Right cardiac atrium (tissue), 5 donors: ENCODE measurements around the gene TEX12. TPM values are rescaled to one million over a fixed set of nuclear protein-coding genes. Genes with fewer than 3 reads are reported as not detected.

Source experiments
- ATAC-seq, 2 donors: fragments of 200-7000 bp; cut with Tn5 transposase; one replicate each; pipeline versions ENCODE4 v1.8.0 to v1.9.1; 2020; ENCODE audit warnings: moderate library complexity in 2 of 2, mild to moderate bottlenecking in 1 of 2
- DNase-seq, 3 donors: peaks; one replicate each; pipeline ENCODE4 v3.0.0-alpha.2; 2020
- H3K27ac ChIP-seq: one replicate; pipeline ENCODE4 v1.5.1; 2013; ENCODE audit warnings: mild to moderate bottlenecking, low read length, control low read depth, moderate library complexity
- H3K27me3 ChIP-seq: one replicate; pipeline ENCODE4 v1.6.1; 2013; ENCODE audit not compliant: control insufficient read depth, insufficient read depth
- H3K4me1 ChIP-seq: one replicate; pipeline ENCODE4 v1.6.1; 2013; ENCODE audit warnings: low read length; ENCODE audit not compliant: control insufficient read depth, insufficient read depth
- H3K4me3 ChIP-seq: one replicate; pipeline ENCODE4 v1.5.1; 2013; ENCODE audit warnings: low read length, control low read depth
- H3K9me3 ChIP-seq: one replicate; pipeline ENCODE4 v1.6.1; 2013; ENCODE audit warnings: low read length; ENCODE audit not compliant: control insufficient read depth
- WGBS: extraction: QIAGEN DNeasy Blood & Tissue Kit; methylation state at CpG from one replicate; pipeline ENCODE4 v1.1.7; 2013; 5-methylcytosine and 5-hydroxymethylcytosine counted together
- intact Hi-C, 4 donors: fragments of 100-400 bp; cut with DNase I; formaldehyde crosslinking; loops; one replicate each; pipeline versions ENCODE4 v1.11.0 to v1.14.0; 2022 to 2023
- polyA plus RNA-seq: library from polyadenylated mRNA; stranded (reverse); fragments of 200-250 nt; gene quantifications from one replicate; pipeline ENCODE4 v1.2.3, GENCODE V29; 2013
- total RNA-seq, 4 donors: library from RNA; stranded (reverse); fragmentation: NEBNext Ultra II Directional; extraction: Animal tissue kit (Norgen Biotek cat#: 25700); gene quantifications; one replicate each; pipeline ENCODE4 v1.2.1, GENCODE V29; 2021
- donor health status: healthy with polysubstance abuse.
- donor health status: DM: no; HTN: yes; CAD: no.
- donor health status: DM: no; HTN: no; CAD: no.
- donor health status: DM: no; HTN: yes; CAD: no; lungs with severe emphysema.
- donor health status: DM: yes; HTN: yes; CAD: no.

Gene TEX12
- total and polyA plus RNA-seq, 5 donors = 0.20 to 1.1 TPM; not detected in 3

GRCh38 chr11:112213753-112214152 lies 46.6 kb downstream of the TEX12 start:
- H3K9me3 ChIP-seq = no peaks in the 10 kb centered on the region
- ATAC-seq (no peak), DNase-seq (no peak)
- H3K27ac ChIP-seq = no peak overlapping the region
- intact Hi-C loops = no loop called here
- no peaks in the 10 kb centered on the region for H3K4me1 ChIP-seq
- no peak overlapping the region for H3K4me3 ChIP-seq
- H3K27me3 ChIP-seq = no peaks in the 10 kb centered on the region
- WGBS = 96% methylated on average over 4 of the region's 4 CpGs

- Histone ChIP-seq H3K27me3 (no peaks in the 10 kb centered on the region), H3K4me3 (no peak overlapping the region), H3K9me3 (no peaks in the 10 kb centered on the region), H3K4me1 (no peaks in the 10 kb centered on the region), H3K27ac (no peak overlapping the region)
- intact Hi-C loops = loop anchor here in 3 of 4 donors (2.0 to 5.0 kb wide), 3 partner anchors 62 to 67 kb away; no protein-coding TSS in a partner anchor
- WGBS = 77% methylated on average over 6 of the region's 6 CpGs
- ATAC-seq = no peak
- DNase-seq = no peak
These were observed 48.4 kb downstream of the TEX12 start for GRCh38 chr11:112215621-112216020.

- H3K4me3 ChIP-seq = no peak overlapping the region
- H3K27me3 ChIP-seq = no peaks in the 10 kb centered on the region
- WGBS = 90% methylated on average over 1 of the region's 1 CpG
- ATAC-seq = no peak
- H3K27ac ChIP-seq = no peak overlapping the region
- H3K9me3 ChIP-seq = no peaks in the 10 kb centered on the region
- no peaks in the 10 kb centered on the region for H3K4me1 ChIP-seq
- no peak for DNase-seq
- intact Hi-C loops = loop anchor here in 3 of 4 donors (2.0 to 5.0 kb wide), 3 partner anchors 61 to 66 kb away; no protein-coding TSS in a partner anchor
These were observed 49.5 kb downstream of the TEX12 start for GRCh38 chr11:112216561-112217105.

- Histone ChIP-seq H3K27me3 (no peaks in the 10 kb centered on the region), H3K9me3 (no peaks in the 10 kb centered on the region), H3K27ac (no peak overlapping the region), H3K4me3 (no peak overlapping the region), H3K4me1 (no peaks in the 10 kb centered on the region)
- intact Hi-C loops = loop anchor here in 3 of 4 donors (2.0 to 5.0 kb wide), 3 partner anchors 58 to 63 kb away; no protein-coding TSS in a partner anchor
- WGBS = 34% methylated on average over 7 of the region's 7 CpGs
- DNase-seq = no peak
- peak; percentile 89 to 94 for ATAC-seq
These were observed 52.5 kb downstream of the TEX12 start for GRCh38 chr11:112219476-112220232.

GRCh38 chr11:112221274-112221835 lies 54.2 kb downstream of the TEX12 start:
- Histone ChIP-seq H3K4me3 (no peak overlapping the region), H3K27me3 (no peaks in the 10 kb centered on the region), H3K4me1 (no peaks in the 10 kb centered on the region), H3K27ac (no peak overlapping the region), H3K9me3 (no peaks in the 10 kb centered on the region)
- DNase-seq (no peak), ATAC-seq (no peak)
- intact Hi-C loops = loop anchor here in 1 of 4 donors (2.0 kb wide), 1 partner anchor 59 kb away; no protein-coding TSS in a partner anchor
- WGBS = 67% methylated on average over 3 of the region's 3 CpGs

Other genes starting within 250 kb of the TEX12 start
- gene C11orf52, start 248.5 kb upstream of the TEX12 start, total RNA-seq = 1 to 10 TPM; 2.2 to 5.5 (median 2.6) TPM
- 4.1 TPM for gene C11orf52, start 248.5 kb upstream of the TEX12 start, polyA plus RNA-seq
- gene DIXDC1, start 230.0 kb upstream of the TEX12 start, total RNA-seq = 10 to 100 TPM; 23.1 to 34.8 (median 26.3) TPM
- gene DIXDC1, start 230.0 kb upstream of the TEX12 start, polyA plus RNA-seq = 9.1 TPM
- 100 to 1,000 TPM in 2 of 4 donors, 10 to 100 TPM in 2; 91.4 to 117 (median 102) TPM for gene DLAT, start 142.0 kb upstream of the TEX12 start, total RNA-seq
- 53.7 TPM for gene DLAT, start 142.0 kb upstream of the TEX12 start, polyA plus RNA-seq
- 1 to 10 TPM; 1.2 to 1.8 (median 1.6) TPM for gene PIH1D2, start 93.4 kb upstream of the TEX12 start, total RNA-seq
- gene PIH1D2, start 93.4 kb upstream of the TEX12 start, polyA plus RNA-seq = 1.8 TPM
- gene NKAPD1, start 93.1 kb upstream of the TEX12 start, total RNA-seq = 1 to 10 TPM; 8.0 to 9.8 (median 8.3) TPM
- gene NKAPD1, start 93.1 kb upstream of the TEX12 start, polyA plus RNA-seq = 5.0 TPM
- 100 to 1,000 TPM in 1 of 4 donors, 10 to 100 TPM in 3; 88.8 to 108 (median 90.9) TPM for gene TIMM8B, start 80.6 kb upstream of the TEX12 start, total RNA-seq
- gene TIMM8B, start 80.6 kb upstream of the TEX12 start, polyA plus RNA-seq = 167 TPM
- gene SDHD, start 80.5 kb upstream of the TEX12 start, total RNA-seq = 100 to 1,000 TPM; 137 to 205 (median 167) TPM
- gene SDHD, start 80.5 kb upstream of the TEX12 start, polyA plus RNA-seq = 258 TPM
- 1 to 10 TPM; 2.9 to 4.9 (median 4.5) TPM for gene IL18, start 3.3 kb upstream of the TEX12 start, total RNA-seq
- gene IL18, start 3.3 kb upstream of the TEX12 start, polyA plus RNA-seq = 3.1 TPM
- gene BCO2, start 8.1 kb downstream of the TEX12 start, total RNA-seq = 100 to 1,000 TPM in 2 of 4 donors, 10 to 100 TPM in 2; 78.3 to 147 (median 96.8) TPM
- gene BCO2, start 8.1 kb downstream of the TEX12 start, polyA plus RNA-seq = 70.8 TPM
- 10 to 100 TPM; 22.9 to 28.3 (median 26.7) TPM for gene PTS, start 59.1 kb downstream of the TEX12 start, total RNA-seq
- gene PTS, start 59.1 kb downstream of the TEX12 start, polyA plus RNA-seq = 40.7 TPM
- not detected for gene PLET1, start 93.5 kb downstream of the TEX12 start, total RNA-seq
- not detected for gene PLET1, start 93.5 kb downstream of the TEX12 start, polyA plus RNA-seq